Subcutaneous adipose tissue (tissue), 4 donors: ENCODE measurements around the gene KRT85. TPM values are rescaled to one million over a fixed set of nuclear protein-coding genes. Genes with fewer than 3 reads are reported as not detected.

ENCODE experiments used
- total RNA-seq, 4 donors: library from RNA; depleted of rRNA; stranded (reverse); fragments of >200 nt; gene quantifications; one replicate each; pipeline ENCODE4 v1.1.0, GENCODE V29; 2016
- TF ChIP-seq, protein P1 (sequence below): fragments of 450-650 bp; IDR thresholded peaks from one replicate; pipeline ENCODE4 v1.5.1; 2016; ENCODE audit warnings: low read depth, mild to moderate bottlenecking, control low read depth, antibody characterized with exemption, moderate library complexity

The KRT85 gene
- total RNA-seq, 4 donors from 2014 or later, result not detected

DNA sequence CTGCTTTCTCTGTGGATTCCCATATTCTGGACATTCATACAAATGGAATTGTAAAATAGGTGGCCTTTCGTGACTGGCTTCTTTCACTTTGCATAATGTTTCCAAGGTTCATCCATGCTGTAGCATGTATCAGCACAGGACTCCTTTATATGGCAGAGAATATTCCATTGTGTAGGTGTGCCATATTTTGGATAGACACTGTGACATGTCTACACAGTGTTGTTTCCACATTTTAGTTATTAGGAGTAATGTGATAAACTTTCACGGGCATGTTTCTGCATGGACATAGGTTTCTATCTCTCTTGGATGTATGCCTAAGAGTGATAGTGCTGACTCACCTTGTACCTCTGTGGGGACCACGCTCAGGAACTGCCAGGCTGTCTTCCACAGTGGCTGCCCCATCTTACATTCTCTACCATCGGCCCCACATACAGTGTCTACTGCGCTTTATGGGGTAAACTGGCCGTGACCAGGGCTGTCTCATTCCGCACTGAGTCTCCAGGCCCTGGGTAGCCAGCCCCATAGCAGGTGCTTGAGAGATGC is 25.3 kb upstream of the KRT85 start:
- TF ChIP-seq, protein P1, sequence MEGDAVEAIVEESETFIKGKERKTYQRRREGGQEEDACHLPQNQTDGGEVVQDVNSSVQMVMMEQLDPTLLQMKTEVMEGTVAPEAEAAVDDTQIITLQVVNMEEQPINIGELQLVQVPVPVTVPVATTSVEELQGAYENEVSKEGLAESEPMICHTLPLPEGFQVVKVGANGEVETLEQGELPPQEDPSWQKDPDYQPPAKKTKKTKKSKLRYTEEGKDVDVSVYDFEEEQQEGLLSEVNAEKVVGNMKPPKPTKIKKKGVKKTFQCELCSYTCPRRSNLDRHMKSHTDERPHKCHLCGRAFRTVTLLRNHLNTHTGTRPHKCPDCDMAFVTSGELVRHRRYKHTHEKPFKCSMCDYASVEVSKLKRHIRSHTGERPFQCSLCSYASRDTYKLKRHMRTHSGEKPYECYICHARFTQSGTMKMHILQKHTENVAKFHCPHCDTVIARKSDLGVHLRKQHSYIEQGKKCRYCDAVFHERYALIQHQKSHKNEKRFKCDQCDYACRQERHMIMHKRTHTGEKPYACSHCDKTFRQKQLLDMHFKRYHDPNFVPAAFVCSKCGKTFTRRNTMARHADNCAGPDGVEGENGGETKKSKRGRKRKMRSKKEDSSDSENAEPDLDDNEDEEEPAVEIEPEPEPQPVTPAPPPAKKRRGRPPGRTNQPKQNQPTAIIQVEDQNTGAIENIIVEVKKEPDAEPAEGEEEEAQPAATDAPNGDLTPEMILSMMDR, result no peak

GRCh38 chr12:52391618-52392002 is 24.3 kb upstream of the KRT85 start:
- TF ChIP-seq, protein P1, result no peak

GRCh38 chr12:52390739-52391617 is 23.7 kb upstream of the KRT85 start:
- TF ChIP-seq, protein P1, result no peak

DNA sequence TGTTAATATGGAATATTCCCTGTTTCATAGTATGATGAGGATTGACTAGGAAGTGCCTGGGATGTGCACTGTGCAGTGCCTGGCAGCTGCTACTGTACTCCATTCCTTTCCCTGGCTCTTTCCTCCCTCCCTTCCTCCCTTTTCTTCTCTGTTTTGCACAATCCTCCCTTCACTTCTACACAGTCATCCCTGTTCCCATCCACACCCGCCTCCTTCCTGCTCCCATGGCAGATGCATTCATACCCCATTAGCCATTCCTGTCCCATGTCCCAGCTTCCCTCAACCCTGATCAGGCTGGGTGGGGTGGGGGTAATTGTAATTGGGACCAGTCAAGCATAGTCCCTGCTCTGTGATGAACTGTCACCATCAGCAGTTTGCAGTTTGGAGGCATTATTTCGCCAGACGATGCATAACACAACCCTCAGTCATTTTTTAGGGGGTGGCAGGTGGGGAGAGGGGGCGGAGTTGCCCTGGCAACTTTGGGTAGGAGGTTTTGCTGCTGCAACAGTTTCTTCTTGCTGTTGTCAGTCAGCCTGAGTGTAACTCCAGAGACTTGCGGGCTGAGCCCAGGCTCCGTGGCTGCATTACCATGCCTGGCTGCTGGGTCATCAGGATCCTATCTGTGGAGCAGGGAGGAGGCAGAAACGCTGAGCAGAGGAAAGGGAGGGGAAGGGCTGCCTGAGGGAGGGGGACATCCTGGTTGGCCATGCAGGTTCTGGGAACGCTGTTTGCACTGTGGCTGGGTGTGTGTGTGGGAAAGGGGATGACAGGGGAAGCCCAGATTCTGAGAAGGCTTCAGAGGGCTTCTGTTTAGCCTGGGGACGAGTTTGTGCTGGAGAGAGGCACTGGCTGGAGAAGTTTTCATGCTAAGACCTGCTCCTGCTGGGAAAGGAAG is 22.3 kb upstream of the KRT85 start:
- TF ChIP-seq, protein P1, result no peak

- TF ChIP-seq, protein P1, result no peak
These were observed 20.6 kb upstream of the KRT85 start for GRCh38 chr12:52387859-52388258.

- TF ChIP-seq, protein P1, result no peak
These were observed 18.0 kb upstream of the KRT85 start, which contains the start of gene KRT84 for GRCh38 chr12:52385226-52385702. Gene KRT84, minus strand, starts transcription at chr12:52385652. Its CDS starts 67 bp downstream, at chr12:52385585.

DNA sequence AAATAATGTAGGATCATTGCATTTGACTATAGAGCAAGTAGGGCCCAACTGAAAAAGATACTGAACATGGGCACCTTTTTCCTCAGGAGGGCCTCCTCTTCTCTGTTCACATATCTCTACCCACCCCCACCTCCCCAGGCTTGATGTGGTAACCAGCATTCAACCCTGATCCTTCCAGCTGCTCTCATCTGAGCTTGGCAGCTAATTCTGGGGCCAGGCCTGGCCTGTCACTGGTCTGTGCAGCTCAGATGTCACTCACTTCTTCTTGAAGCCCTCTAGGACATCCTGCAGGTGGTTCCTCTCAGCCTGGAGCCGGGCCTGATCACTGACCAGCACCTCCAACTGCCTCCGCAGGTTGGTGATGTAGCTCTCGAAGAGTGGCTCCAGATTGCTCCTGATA is 16.1 kb upstream of the KRT85 start:
- TF ChIP-seq, protein P1, result no peak
